Measurements from ENCODE around the gene SUPT20HL2.
"Not testable (repeated sequence)": the region's sequence is repeated elsewhere in the genome, so short reads cannot be mapped to it uniquely, and the experiment has no call there.

SUPT20HL2 gene

DNA sequence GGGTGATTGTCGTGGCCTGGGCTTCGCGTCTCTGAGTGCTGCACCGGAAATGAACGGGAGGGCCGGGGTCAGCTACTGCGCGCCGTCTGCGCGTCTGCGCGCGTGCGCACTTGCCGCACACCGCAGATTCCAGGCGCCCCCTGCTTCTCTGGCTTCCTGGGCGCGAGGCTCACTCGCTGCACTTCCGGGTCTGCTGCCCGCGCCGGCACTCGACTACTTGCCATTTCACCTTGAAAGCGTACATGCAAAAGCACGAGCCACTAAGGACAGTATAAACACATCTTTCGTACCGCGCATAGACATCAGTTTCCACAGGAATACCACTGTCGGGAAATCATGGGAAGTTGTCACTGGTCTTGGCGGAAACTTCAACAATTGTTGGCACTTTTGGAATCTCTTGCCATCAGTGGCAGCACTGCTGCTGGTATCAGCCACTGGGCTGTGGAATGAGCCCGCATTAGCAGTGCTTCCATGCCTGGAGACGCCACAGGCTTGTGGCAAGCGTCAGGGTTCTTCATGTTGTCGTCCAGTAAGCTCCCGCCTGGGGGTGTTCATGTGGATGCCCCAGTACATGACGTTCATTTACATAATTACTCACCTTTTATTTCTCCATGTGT is at the start of gene SUPT20HL2:
Gene SUPT20HL2 (minus strand): TSS at position 51 of the 617 bp plus-strand sequence. CDS start 754 bp downstream, outside the sequence.
- DNase-seq: no peak

DNA sequence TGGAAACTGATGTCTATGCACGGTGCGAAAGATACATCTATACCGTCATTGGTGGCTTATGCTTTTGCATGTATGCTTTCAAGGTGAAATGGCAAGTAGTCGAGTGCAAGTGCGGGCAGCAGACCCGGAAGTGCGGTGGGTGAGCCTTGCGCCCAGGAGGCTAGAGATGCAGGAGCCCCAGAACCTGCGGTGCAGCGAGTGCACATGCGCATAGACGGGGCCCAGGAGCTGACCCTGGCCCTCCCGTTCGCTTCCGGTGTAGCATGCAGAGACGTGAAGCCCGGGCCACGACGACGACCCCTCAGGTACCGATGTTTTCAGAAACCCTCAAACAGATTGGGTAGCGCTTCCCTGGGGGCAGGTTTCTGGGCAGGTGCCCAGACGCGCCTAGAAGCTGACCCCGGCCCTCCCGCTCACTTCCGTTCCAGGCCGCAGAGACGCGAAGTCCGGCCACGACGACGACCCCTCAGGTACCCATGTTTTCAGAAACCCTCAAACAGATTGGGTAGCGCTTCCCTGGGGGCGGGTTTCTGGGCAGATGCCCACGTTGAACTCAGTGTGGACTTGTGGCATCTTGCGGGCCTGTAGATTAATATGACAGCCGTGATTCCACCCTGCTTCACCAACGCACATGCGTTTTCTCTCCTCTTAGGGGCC is 48.3 kb upstream of the SUPT20HL2 start:
- not testable (repeated sequence) for DNase-seq

DNA sequence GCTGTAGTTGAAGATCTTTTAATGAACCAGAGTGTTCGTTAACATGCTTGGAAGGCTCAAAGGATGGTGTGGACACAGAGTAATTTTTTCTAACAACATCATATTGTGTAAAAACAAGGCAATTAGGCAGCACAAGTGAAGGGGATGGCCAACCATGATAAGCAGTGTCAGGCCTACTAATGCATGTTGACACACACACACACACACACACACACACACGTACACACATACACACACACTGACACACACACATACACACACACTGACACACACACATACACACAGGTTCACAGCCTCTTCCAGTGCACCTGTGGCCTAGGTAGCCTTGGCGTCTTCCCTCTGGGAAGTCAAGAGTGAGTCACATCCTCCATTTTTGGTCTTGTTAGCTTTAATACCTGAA is 46.4 kb upstream of the SUPT20HL2 start, which contains the start of gene SUPT20HL1:
Gene SUPT20HL1 (plus strand): TSS at position 368 of the 400 bp plus-strand sequence. CDS start 2,122 bp downstream, outside the sequence.
- no peak for DNase-seq

DNA sequence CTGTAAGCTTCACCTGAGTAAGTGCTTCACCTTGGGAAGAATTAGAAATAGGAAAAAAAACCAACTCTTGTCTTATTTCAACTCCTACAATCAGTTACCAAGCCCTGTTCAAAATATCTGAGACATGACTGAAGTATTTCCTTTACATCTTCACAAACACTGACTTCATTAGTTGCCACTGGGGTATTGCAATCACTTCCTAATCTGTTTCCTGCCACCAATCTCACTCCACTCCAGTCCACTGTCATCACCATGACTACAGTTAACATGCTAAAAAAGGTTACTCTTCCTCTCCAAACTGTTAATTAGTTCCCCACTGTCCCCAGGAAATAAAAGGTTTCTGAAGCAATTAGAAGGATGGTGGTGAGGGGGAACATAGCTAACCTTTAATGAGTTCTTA is 43.2 kb upstream of the SUPT20HL2 start:
- DNase-seq: no peak

DNA sequence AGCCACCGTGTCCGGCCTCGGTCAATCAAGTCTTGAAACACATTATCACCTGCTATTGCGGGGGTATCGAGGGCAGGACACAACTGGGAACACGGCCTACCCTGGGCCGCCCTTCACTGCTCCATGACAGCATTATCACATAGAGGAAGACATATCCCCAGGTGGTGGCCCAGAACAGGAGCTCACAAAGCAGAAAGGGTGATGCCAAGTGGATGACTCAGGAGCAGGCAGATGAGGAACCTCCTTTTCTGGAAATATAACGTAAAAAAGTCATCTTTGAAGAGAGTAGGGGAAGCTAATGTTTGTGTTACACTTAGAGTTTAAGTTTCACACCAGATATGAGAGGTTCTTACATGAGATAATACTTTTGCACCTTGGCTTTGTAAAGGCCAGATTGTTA is 41.2 kb upstream of the SUPT20HL2 start:
- DNase-seq: no peak

DNA sequence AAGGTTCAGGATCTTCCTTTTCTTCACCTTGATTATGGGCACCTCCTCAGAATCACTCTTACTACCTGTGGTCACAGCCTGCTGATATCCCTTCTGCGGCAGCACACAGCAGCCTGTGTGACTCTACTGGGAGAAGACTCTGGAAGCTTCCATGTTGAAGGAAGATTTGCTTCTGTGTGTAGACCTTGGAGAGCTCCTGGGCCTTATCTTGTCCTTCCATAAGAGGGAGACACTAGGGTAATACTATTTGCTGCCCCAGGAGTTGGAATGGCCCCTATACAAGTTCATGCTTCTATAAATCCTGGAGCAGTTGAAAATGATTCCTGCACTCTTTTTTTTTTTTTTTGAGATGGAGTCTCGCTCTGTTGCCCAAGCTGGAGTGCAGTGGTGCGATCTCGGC is 36.3 kb upstream of the SUPT20HL2 start:
- no peak for DNase-seq

DNA sequence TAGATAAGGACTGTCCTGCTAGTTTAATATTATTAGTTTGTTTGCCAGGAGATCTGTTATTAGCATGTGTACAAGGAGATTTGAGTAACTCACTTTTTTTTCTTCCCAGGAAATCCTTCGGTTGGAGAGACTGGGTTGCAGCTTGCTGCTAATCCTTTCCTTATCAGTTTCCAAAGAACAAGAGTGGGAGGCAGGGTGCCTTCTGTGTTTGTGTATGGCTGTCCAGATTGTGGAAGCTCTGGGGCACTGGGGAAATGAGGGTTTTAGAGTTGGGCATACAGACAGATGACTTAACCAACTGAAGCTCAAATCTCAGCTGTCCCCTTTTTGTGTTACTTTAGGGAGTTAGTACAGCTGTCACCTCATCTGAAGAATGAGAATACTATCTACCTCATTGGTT is 34.0 kb upstream of the SUPT20HL2 start:
- no peak for DNase-seq

DNA sequence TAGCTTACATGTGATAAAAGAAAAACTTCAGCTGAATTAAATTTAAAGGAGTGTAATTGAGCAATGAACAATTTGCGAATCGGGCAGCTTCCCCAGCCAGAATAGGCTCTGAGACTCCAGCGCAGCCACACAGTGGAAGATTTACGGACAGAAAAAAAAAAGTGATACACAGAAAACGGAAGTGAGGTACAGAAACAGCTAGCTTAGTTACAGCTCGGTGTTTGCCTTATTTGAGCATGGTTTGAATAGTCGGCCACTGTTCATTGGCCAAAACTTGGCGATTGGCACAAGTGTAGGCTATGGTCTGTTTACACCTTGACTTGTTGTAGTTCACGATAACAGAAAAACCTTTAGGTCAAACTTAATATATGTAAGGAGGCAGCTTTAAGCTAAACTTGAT is 29.9 kb upstream of the SUPT20HL2 start:
- no peak for DNase-seq

DNA sequence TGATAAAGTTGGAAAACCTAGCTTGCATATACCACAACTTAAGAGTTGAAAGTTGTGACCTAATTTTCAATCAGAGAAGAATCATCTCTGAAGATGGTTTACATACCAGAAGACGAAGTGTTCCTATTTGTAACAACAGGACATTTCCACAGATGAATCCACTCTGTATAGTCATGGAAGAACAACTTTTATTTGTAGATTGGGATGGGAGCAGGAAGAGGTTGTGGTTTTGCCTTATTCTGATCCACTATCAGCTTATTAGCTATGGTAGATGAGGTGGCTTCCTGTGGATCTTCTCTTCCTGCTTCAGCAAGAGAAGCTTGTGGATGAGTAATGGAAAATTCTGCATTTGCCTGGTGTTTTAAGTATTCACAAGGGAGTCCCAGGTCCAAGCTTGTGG is 27.9 kb upstream of the SUPT20HL2 start:
- DNase-seq: no peak

DNA sequence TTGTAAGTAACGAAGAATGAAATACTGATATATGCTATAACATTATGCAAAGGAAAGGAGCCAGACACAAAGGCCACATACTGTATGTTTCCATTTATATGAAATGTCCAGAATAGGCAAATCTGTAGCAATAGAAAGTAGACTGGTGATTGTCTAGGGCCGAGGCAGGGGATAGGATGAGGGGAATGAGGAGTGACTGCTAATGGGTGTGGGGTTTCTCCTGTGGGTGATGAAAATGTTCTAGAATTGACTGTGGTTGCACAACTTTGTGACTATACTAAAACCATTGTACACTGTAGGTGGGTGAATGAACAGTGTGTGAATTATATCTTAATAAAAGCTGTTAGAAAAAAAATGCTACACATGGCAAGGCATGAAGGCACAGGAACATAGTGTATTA is 26.6 kb upstream of the SUPT20HL2 start:
- no peak for DNase-seq

DNA sequence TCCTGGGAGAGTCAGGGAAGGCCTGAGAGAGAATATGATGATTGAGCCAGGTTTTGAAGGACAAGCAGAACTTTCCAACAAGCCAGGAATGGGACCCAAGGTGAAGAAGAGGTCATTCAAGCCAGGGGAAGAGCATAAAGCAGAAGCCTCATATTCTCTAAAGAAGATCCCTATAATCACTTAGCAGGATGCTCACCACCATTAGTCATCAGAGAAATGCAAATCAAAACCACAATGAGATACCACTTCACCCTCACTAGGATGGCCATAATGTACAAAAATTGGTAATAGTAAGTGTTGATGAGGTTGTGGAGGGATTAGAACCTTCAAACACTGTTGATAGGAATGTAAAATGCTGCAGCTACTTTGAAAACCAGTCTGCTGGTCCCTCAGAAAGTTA is 26.0 kb upstream of the SUPT20HL2 start:
- no peak for DNase-seq

DNA sequence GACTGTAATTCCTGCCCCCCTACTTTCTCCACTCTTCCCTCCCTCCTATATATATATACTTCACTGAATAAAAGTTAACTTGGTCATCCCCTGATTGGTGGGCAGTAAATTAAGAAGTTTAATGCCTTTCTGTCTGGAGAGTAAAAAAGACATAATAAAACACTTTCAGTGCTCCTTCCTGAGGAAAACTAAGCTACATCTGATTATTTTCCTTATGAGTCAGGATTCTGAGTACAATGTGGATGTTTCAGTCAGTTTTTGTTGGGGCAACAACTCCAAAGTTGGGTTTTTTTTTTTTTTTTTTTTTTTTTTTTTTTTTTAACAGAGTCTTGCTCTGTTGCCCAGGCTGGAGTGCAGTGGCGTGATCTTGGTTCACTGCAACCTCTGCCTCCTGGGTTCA is 22.0 kb upstream of the SUPT20HL2 start:
- no peak for DNase-seq

DNA sequence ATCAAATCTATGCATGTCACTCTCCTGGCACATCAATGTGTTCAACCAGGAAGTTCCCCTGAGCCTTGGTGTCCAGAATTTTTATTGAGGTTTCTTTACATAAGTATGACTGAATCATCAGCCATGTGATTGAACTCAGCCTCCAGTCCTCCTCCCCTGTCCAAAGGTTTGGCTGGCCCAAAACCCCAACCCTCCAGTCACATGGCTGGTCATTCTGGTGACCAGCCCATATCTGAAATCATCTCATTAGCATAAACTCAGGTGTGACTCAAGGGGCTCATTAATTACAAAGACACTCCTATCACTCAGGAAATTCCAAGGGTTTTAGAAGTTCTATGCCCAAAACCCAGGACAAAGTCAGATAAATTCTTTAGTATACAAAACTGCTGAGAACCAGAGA is 20.6 kb upstream of the SUPT20HL2 start:
- no peak for DNase-seq

DNA sequence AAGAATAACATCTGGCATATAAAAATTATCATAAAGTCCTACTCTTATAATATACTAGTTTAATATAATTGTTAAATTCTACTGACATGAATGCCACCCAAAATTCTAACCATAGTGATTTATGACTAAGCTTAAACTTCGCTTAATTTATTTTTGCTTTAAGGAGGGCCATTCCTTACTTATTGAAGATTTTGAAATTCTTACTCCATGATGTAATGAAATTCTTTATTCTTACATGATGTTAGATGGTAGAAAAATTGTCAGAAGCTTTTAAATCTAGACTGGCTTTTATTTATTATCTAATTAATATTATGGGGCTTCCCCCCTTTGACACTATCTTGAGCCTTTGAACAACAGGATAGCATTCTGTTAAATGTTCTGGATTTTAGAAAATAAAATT is 19.5 kb upstream of the SUPT20HL2 start:
- no peak for DNase-seq

DNA sequence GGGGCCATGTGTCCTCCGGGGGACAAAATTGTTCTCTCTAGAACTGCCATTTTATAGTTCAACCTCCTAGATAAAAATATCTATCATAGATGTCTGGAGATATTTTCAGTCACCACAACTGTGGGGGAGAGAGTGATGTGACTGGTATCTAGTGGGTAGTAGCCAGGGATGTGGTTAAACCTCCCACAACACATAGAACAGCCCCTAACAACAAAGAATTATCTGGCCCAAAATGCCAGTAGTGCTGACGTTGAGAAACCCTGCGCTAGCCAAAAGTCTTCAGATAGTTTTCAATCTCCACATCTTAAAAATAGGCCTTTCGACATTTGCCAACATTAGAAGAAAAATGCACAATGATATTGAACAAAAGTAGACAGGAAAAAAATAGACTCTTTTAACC is 19.0 kb upstream of the SUPT20HL2 start:
- DNase-seq: no peak

DNA sequence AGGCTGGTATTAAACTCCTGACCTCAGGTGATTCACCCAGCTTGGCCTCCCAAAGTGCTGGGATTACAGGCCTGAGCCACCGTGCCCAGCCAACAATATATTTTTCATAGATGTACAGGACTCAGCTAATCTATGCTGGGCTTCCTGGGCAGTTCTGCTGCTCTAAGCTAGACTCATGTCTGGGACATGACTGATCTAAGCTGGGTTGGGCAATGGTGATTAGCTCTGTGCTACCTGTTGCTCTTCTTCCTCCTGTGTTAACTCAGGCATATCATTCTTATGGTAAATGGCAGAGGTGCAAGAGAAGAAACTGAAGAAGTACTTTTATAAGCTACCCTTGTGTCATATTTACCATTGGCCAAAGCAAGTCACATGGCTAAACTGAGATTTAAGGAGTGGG is 11.4 kb upstream of the SUPT20HL2 start:
- no peak for DNase-seq

DNA sequence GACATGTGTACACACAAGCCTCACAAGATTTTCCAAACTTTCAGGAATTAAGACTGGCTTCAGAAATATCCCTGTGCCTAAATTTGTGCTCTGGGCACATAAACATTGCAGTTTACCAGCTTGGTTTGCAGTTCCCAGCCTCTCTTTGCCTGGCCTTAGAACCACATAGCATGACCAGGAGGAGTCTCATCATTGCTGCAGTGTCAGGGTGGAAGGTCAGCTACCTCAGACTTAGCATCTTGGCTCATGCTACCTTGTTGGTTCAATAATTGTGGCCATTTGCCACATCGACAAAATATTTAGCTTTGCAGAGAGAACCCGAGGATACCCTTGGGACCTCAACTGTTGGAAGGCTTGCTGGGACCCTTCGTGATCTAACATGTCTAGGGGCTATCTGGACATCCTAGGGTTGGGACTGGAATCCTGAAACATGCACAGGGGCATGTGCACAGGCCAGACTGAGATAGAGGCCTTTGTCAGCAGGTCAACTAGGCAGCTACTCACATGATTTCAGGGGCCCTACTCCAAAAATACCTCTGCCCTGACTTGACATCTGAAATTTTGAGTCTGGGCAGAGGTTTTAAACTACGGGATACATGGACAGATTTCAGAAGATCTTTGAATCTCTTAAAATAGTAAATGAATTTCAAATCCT is 8.0 kb upstream of the SUPT20HL2 start:
- no peak for DNase-seq

DNA sequence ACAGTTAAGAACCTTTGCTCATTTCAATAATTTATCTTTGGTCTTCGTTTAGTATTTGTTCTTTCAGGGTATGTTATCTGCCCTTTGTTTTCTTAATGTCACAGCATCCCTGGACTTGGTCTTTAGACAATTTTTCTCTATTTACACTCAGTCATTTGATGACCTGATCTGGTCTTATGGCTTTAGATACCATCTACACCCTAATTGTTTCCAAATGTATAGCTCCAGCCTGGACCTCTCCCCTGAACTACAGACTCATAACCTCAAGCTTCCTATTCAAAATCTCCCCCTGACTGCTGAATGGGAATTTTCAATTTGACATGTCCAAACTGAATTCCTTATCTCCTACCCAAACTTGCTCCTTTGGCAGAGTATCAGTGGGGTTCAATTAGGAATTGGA is 3.7 kb upstream of the SUPT20HL2 start:
- DNase-seq: no peak

DNA sequence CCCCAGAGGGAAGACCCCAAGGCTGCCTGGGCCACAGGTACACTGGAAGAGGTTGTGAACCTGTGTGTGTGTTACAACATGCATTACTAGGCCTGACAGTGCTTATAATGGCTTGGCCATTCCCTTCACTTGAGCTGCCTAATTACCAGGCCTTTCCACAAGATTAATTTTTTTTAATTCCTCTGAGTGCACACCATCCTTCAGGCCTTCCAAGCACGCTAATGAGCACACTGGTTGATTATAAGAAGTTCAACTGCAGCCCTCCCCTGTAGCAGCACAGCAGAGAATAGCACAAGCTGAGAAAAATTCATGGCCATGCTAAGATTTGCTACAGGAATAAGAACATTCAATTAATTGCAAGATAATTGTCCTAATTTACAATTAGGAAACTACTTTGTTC is 2.2 kb upstream of the SUPT20HL2 start:
- DNase-seq: no peak

DNA sequence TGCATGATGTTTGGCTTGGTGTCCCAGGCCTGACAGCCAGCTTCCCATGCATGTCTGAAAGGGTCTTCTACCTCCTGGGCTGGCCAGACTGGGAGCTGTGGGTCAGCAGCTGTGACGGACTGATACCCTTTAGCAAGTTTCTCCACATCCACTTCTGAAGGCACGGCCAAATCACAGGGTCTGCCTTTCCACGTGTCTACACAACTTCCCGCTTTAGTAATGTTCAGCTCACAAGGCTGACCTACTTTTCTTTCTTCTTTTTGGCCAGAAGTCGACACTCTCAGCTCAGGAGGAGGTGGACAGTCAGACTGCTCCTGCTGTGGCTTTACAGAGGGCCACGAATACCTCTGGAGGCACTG is 1.6 kb downstream of the SUPT20HL2 start:
- not testable (repeated sequence) for DNase-seq

DNA sequence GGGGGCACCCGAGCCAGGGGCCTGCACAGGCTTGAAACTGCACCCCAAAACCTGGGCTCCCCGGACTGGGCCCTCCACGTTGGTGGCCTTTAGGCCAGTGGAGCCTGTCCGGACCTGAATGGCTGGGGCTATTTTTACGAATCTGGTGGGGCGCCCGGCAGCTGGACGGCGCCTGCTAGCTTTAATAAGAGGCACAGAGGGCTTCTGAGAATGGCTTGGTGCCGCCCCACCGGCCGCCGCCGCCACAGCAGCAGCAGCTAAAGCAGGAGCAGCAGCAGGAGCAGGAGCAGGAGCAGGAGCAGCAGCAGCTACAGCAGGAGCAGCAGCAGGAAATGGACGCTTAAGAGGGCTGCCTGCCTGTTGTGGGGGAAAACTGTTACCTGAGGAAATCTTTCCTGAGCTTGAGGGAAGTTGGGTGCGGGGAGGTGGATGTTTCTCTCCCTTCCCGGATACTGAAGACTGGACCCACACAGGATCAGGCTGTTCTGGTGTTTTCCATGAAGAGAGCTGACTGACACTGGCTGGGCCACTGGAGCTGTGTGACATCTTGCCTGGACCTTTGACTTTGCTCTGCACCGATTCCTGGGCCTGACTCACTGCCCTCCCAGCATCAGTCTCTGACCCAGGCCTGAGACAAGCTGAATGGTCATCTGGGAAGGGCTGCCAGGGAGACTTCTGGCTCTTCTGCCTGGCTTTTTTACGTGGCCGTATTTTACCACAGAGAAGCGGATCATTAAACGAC is 2.2 kb downstream of the SUPT20HL2 start:
- not testable (repeated sequence) for DNase-seq

DNA sequence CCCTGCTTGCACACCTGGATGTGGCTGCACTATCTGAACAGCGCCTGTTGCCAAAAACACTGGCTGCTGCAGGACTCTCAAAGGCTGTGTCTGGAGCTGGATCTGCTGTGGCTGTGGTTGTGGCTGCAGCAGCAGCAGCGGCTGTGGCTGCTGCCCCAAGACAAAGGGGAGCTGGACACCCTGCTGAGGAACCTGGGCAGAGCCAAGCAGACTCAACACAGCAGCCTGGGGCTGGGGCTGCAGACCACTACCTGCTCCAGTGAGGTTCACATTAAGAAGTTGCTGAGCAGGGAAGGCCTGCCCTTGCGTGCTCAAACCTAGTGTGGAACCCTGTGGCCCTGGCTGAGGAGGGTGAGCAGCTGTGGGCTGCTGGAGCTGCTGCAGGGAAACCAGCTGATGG is 3.0 kb downstream of the SUPT20HL2 start:
- not testable (repeated sequence) for DNase-seq

DNA sequence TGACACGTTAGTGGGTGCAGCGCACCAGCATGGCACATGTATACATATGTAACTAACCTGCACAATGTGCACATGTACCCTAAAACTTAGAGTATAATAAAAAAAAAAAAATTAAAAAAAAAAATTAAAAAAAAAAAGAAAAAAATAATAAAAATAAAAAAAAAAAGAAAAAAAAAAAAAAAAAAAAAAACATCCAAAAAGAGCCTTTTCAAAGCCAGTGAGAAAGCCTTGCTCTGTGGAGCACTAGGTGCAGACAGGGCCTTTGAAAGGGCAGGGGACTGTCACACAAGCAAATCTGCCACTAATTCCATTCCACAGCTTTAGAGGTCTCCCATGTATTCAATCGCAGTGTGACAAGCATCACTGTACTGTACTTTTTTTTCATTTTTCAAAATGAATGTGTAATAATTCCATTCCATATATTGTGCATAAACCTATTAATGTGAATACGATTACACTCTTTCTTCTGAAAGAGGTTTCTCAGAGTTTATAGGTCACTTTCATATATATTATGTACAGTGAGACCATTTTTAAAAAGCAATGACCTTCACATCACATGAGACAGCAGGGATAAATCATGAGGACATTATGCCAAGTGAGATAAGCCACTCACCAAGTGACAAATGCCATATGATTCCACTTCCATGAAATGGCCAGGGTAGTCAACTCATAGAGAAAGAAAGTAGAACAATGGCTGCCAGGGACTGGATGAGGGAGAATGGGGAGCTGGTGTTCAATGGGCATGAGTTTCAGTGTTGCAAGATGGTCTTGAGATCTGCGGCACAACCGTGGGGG is 4.1 kb downstream of the SUPT20HL2 start:
- not testable (repeated sequence) for DNase-seq
